ENCODE results near the gene EEF1AKMT1.

DNA sequence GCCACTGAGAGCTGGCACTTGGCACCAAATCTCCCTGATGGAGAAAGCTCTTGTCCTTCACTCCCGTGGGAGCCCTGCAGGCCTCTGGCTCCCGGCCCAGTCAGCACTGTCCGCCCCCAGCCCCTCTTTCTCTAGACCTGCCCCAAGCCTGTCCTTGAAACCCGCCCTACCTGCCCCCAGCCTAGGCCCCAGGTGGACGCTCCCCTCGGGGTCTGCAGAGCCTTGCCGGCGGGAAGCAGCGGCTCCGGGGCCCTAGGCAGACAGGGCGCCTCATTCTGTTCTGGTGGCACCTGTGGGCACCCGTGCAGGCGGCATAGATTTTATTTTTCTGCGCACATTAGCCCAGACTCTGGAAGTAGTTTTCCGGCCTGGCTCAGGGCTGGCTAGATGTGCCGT lies 52.7 kb downstream of the EEF1AKMT1 start:
- TF ChIP-seq POLR2A (IDR thresholded peaks at IDR 0.05; ENCODE audit: low read depth, low read length) (no peak), POLR2AphosphoS5 (IDR thresholded peaks at IDR 0.05; ENCODE audit: low read depth, low read length) (no peak)

Measured in GM12892 (cell line).